ENCODE measurements around the gene TTC33.

TTC33 gene

DNA sequence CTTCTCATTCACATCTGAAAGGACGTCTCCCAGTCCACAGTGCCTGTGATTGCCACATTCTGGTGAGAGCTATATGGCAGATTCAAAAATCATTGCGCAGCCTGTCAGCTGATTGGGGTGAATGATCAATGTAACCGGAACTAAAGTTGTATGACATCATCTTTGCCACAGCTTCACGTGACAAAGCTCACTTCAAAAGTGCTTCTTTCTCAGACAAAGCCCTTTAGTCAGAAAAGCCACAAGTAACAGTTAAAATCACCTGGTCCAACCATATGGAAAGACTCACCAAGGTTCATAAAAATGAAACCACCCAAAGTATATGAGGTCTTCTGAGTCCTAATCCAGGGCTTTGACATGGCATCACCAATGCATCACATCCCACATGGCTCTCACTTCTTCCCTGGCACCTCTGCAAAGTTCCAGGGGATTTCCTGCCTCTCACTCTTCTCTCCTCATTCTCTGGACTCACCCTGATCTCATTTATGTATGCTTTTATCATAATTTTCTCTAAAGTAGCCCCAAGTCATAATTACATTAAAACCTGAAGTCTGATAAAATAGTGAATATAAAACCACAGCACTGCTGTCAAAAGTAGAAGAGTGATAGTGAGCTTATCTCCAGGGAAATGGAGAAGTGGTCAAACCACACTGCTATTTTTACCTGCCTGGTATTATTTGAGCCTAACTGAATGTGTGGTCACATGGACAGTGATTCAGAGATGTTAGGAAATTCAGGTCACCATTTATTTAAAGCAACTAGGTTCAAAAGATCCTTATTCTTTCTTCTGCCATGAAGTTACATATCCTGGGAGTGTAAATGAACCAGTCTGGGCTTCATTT is 269.1 kb downstream of the TTC33 start:
- peak; percentile 3 to 20 for DNase-seq (ENCODE audit: low read depth in 1 of 2, low spot score in 1 of 2)

DNA sequence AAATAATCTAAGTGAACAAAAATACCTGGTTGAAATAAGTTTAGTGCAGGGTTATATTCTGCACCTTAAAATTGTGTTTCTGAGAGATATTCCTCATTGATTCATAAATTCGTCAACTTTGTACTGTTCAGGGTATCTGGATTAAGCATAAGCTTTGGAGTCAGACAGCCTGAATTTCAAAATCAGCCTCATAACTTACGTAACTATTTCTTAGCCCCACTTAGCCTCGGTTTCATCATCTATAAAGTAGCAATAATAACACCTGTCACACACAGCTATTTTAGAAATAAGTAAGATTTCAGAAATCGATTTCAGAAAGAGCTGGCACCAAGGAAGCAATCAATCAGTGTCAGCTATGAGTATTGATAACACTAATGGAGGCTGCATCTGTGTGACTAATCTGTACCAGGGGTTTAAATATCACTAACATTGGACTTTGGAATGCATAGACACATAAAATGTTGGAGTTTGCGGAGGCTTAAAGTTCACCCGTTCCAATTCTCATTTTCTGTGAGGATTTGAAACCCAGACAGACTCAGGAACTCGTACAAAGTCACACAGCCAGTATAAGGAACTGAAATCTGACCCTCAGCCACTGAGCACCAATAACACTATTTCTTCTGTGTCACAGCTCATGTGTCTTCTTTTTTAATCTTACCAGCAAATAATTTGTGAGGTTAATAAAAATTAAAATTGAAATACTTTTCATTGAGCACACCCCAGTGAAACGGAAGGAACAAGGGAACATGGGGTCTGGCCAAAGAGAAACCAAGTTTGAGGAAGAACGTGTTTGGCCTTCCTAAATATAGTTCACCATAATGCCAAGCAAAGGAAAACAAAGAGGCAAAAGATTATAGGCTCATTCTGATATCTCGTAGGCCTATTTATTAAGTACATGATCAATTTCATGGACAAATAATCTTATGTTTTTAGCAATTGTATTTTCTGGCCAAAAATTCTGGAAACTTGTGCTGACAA is 270.5 kb downstream of the TTC33 start:
- DNase-seq (ENCODE audit: low read depth in 1 of 2, low spot score in 1 of 2), result no peak

DNA sequence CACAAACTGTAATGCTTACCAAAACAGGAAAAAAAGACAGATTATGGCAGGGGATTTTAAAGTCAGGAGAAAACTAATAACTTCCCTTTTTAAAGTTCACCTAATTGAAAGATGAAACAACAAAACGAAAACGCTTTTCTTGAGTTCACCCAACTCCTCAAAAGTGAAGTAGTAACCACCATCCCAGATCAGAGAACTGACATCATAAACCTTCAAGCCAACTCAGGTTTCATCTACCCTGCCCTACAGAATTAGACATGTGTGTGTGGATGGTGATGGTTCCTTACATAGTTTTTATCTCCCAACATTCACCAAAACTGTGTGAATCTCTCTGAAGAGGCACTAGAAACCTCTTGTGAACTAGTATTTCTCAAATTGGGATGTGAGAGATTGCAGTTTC is 271.3 kb downstream of the TTC33 start:
- no peak for DNase-seq (ENCODE audit: low read depth in 1 of 2, low spot score in 1 of 2)

DNA sequence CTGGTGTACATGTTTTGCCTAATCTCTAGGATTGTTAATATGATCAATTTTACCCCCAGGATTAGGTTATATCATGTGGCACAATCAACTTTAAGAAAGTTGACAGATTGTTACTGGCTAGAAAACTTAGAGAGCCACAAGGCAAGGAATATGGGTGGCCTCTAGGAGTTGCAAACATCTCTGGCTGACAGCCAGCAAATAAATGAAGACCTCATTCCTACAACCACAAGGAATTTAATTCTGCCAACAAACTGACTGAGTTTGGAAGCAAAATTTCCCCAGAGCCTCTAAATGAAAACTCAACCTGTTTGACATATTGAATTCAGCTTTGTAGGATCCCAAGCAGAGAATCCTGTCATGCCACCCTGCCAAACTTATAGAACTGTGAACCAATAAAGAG is 272.4 kb downstream of the TTC33 start:
- DNase-seq (ENCODE audit: low read depth in 1 of 2, low spot score in 1 of 2), result no peak

DNA sequence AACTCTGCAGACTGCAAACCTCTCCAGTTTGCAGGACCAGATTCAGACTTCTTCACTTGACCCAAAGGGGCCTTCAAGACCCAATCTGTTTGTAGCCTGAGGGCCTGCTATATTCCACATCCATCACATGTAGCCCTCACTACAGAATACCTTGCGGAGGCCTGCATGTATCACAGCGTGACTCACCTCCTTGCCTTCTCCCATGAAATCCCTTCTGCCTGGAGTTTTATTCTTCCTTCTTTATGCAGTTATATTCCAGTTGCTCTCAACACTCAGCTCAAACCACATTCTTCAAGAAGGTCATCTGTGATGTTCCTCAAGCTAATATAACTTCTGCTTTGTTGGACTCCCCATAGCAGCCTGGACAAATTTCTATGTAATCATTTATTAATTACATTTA is 274.5 kb downstream of the TTC33 start:
- DNase-seq (ENCODE audit: low read depth in 1 of 2, low spot score in 1 of 2), result no peak

DNA sequence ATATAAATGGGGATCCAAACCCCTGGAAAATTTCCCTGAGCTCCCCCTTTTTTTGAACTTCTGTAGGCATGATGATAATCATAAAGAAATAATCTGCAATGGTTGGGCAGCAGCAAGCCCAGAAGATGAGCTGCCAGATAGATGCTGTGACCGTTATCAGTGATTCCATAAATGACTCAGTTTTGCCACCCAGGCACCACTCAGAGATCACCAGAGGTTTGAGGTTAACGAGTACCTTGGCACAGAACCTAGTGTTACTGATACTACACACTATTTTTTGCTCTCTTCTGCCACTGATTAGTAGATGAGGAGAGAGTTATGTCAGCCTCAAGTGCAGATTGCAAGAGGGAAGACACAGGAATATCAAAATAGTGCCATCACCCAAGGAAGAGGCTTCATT is 275.4 kb downstream of the TTC33 start:
- no peak for DNase-seq (ENCODE audit: low read depth in 1 of 2, low spot score in 1 of 2)

DNA sequence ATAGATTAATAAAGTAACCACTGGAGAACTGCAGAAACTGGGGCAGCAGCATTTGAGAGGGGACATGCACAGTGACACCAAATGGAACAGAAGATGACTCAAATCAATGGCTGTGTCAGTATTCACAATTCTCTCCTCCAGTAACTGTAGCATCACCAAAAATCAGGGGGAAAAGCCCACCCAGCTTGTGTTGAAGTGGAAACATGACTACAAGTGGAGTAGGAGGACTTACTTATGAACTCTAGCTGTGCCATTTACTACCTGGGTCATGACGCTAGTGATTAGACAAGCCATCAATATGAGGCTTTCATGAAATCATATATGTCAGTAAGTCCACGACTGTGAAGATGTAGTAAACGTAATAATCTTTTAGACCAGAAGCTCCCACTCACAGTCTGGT is 275.8 kb downstream of the TTC33 start:
- no peak for DNase-seq (ENCODE audit: low read depth in 1 of 2, low spot score in 1 of 2)

DNA sequence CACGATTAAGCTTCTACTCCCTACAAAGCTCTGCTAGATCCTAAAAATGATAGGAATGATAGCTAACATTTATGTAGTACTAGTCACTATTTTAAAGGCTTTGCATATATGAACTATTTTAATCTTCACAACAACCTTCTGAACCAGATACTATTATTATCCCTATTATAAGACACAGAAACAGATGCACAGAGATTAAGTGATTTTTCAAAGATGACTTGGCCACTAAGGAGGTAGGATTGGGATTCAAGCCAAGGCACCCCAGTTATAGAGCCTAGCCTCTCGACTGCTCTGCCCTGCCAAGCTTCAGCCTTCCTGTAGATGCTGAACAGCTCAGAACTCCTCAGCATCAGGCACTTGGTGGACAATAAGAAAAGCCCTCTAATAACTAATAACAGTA is 277.0 kb downstream of the TTC33 start:
- no peak for DNase-seq (ENCODE audit: low read depth in 1 of 2, low spot score in 1 of 2)

DNA sequence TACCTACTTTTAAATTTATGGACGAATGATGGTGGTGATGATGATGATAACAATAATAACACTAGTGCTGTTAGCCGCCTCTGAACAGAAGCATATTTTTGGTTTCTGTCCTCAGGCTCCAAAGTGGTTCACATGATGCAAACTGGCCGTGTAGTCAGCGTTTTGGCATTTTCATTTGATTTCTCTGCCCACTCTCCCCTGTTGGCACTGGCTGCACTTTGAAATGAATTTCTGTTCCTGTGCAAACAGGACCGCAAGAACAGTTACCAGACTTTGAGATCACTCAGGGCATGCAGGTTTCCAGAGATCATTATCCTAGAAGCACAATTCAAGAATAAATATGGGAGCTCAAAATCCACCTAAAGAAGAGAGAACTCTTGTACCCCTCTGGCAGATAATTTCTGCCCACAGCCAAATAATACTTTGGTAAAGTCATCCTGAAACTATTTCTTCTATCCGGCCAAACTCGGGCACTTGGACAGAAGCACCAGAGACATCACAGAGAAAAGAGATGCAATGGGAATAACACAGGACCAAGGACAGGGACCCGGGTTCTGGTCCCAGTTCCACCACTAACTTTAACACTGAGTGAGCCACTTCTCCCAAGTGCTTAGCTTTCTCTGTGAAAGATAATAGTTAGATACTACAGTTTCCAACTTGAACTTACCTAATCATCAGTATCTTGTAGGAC is 277.8 kb downstream of the TTC33 start:
- DNase-seq (ENCODE audit: low read depth in 1 of 2, low spot score in 1 of 2), result no peak

DNA sequence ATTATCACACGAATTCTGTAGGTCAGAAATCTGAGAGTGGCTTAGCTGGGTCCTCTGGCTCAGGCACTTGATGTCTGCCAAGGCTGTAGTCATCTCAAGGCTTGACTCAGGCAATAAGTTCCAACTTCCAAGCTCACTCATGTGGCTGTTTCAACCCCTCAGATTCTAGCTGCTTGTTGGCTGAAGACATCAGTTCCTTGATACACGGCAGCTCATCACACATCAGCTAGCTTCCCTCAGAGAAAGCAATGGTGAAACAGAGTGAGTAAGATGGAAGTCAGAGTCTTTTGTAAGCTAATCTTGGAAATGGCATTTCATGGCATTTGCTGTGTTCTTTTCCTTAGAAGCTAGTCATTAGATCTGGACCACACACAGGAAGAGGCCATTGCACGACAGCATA is 280.2 kb downstream of the TTC33 start:
- no peak for DNase-seq (ENCODE audit: low read depth in 1 of 2, low spot score in 1 of 2)

DNA sequence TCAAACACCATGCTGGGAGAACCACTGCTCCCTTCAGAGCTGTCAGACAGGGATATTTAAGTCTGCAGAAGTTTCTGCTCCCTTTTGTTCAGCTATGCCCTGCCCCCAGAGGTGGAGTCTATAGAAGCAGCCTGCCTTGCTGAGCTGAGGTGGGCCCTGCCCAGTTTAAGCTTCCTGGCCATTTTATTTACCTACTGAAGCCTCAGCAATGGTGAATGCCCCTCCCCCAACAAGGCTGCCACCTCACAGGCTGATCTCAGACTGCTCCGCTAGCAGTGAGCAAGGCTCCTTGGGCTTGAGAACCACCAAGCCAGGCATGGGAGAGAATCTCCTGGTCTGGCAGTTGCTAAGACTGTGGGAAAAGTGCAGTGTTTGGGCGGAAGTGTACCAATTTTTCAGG is 281.5 kb downstream of the TTC33 start:
- no peak for DNase-seq (ENCODE audit: low read depth in 1 of 2, low spot score in 1 of 2)

DNA sequence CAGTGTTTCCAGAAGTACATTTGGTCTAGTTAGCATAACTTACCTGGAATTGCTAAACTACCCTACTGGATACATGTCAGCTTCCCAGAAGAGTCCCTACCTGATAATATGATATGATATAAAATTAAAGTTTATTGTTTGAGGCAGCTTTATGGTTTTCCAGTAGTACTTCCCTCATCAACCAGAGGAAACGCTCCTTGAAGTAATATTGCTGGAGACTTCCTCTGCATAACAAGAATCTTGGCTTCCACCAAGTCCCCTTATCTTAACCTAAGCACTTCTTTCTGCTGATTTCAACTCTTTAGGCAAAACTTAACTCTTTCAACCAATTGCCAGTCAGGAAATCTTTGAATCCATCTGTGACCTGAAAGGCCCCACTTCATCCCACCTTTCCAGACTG is 290.3 kb downstream of the TTC33 start:
- DNase-seq (ENCODE audit: low read depth in 1 of 2, low spot score in 1 of 2), result no peak

DNA sequence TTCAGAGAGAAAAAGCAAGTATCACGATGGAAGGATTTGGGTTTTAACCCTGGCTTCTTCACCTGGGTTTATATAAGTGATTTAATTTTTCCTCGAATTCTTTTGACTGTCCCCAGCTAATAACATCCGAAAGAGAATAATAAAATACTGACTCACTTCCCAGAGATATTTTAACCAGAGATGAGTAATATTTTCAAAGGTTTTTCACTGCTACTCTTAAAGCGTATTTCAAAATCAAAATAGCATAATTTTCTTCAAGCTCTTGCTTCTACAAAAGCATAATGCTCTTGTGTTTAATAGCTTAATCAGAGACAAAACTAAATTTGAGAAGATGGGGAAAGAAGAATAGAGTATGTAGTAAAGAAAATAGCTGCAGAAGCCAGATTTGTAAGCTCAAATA is 291.2 kb downstream of the TTC33 start:
- DNase-seq (ENCODE audit: low read depth in 1 of 2, low spot score in 1 of 2), result no peak

All from stimulated activated CD4-positive, alpha-beta T cell treated with anti-CD3 and anti-CD28 coated beads, Interleukin-15, amount 100 ng/mL, for 1 hour (primary cell).